BLaER1 (cell line): ENCODE data around the gene AKR1E2.

Source experiments
- H3K27ac ChIP-seq: shearing (Covaris generic); formaldehyde crosslinking; 2 replicates; pipeline ENCODE4 v1.8.1; 2022
- H3K27me3 ChIP-seq: shearing (Covaris generic); formaldehyde crosslinking; 2 replicates; pipeline ENCODE4 v1.8.1; 2022
- H3K36me3 ChIP-seq: shearing (Covaris generic); formaldehyde crosslinking; 2 replicates; pipeline ENCODE4 v1.8.1; 2022
- H3K4me1 ChIP-seq: shearing (Covaris generic); formaldehyde crosslinking; 2 replicates; pipeline ENCODE4 v1.8.1; 2022
- H3K4me2 ChIP-seq: shearing (Covaris generic); formaldehyde crosslinking; 2 replicates; pipeline ENCODE4 v1.8.1; 2022
- H3K4me3 ChIP-seq: shearing (Covaris generic); formaldehyde crosslinking; 2 replicates; pipeline ENCODE4 v1.8.1; 2022
- H3K9ac ChIP-seq: shearing (Covaris generic); formaldehyde crosslinking; 2 replicates; pipeline ENCODE4 v1.8.1; 2022
- H3K9me3 ChIP-seq: shearing (Covaris generic); formaldehyde crosslinking; 2 replicates; pipeline ENCODE4 v1.8.1; 2022
- H4K20me1 ChIP-seq: shearing (Covaris generic); formaldehyde crosslinking; 2 replicates; pipeline ENCODE4 v1.8.1; 2022
- Cebpa-rat ChIP-seq: shearing (Covaris generic); IDR thresholded peaks from 2 replicates; pipeline ENCODE4 v1.8.1; 2022

AKR1E2 gene

DNA sequence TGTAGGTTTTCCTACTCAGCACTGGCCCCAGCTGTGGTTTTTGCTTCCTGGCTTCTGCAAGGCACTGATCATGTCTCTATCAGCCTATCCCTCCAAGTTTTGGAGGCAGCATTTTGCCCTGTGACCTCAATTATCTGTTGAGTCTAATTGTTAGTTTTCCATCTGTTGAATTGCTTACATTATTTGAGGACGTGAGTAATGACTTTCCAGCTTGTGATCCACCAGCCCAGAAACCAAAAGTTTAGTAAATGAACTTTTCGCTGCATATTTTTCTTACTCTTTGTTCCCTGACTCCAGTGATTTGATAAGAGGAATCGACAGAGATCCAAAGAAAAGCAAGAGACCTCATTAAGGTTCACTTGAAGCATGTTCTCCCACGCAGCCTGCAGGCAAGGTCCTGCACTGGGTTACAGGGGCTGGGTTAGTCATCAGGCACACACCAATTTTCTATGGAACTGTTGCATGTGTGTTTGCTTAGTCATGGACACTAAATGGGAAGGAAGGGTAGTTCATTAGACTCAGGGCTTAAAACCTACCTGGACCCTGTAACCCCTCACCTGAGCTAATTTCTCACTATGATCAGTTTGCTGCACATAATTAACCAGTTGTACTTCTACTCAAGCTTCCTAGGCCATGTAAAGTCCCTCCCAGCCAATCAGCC, 57.2 kb downstream of the AKR1E2 start:
- Histone ChIP-seq H3K36me3 (peaks cover 27% of the 10 kb centered on the region), H3K27me3 (no peaks in the 10 kb centered on the region), H3K27ac (peak overlapping the region; percentile 25; the same call in 1 of the 2 replicates), H3K4me2 (peak overlapping the region; percentile 48), H4K20me1 (no peaks in the 10 kb centered on the region), H3K9ac (no peak overlapping the region), H3K9me3 (peaks cover 68% of the 10 kb centered on the region), H3K4me3 (no peak overlapping the region), H3K4me1 (peaks cover 56% of the 10 kb centered on the region)
- no peak for TF ChIP-seq Cebpa-rat

DNA sequence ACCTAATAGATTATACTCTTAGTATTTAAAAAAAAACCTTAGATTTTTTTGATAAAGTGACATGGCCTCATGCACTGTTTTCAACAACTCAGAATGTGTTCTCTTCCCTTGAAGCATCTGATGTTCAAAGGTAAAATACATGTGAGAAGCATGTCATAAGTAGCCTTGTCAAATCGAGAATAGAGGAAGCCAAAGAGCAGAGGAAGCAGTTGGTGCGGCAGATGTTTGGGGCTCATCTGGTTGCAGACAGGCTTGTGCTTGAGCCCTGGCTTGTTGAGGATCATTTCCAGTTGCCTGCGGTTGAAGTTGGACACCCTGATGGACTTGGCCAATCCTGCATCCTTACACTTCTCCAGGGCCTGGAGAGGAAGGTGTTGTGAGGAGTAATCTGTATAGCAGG, 59.2 kb downstream of the AKR1E2 start:
- H3K9me3 ChIP-seq = peaks cover 65% of the 10 kb centered on the region
- no peaks in the 10 kb centered on the region for H4K20me1 ChIP-seq
- TF ChIP-seq Cebpa-rat = no peak
- H3K27ac ChIP-seq = peak overlapping the region; percentile 98
- peaks cover 22% of the 10 kb centered on the region for H3K36me3 ChIP-seq
- H3K9ac ChIP-seq = no peak overlapping the region
- H3K4me3 ChIP-seq = peak overlapping the region; percentile 59; the same call in 1 of the 2 replicates
- H3K4me2 ChIP-seq = peak overlapping the region; percentile 92
- H3K4me1 ChIP-seq = peaks cover 62% of the 10 kb centered on the region
- no peaks in the 10 kb centered on the region for H3K27me3 ChIP-seq

DNA sequence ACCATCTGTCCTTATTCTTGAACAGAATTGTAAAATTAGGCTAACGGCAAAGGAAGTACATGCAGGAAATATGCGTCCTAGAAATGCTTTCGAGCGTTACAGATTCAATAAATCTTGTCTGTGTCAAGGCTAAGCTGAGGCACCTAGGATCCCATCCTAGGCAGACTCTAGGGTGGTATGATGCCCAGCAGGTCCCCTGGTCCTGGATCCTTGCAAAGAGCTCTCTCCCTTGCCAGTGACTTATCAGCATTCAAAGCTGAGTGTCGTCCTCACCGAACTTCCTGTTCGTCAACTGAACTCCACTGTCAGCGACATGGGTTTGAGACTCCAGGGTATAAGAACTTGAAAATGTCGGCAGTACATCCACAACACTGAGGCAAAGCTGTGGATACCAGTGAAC, 61.5 kb downstream of the AKR1E2 start:
- peaks cover 42% of the 10 kb centered on the region for H3K9me3 ChIP-seq
- peak overlapping the region; percentile 81 for H3K9ac ChIP-seq
- H3K4me1 ChIP-seq = peaks cover 59% of the 10 kb centered on the region
- peak overlapping the region; percentile 98 for H3K27ac ChIP-seq
- no peak for TF ChIP-seq Cebpa-rat
- peaks cover 15% of the 10 kb centered on the region; the same call in 1 of the 2 replicates for H3K36me3 ChIP-seq
- H4K20me1 ChIP-seq = no peaks in the 10 kb centered on the region
- H3K4me3 ChIP-seq = peak overlapping the region; percentile 59
- H3K4me2 ChIP-seq = peak overlapping the region; percentile 92
- H3K27me3 ChIP-seq = no peaks in the 10 kb centered on the region

DNA sequence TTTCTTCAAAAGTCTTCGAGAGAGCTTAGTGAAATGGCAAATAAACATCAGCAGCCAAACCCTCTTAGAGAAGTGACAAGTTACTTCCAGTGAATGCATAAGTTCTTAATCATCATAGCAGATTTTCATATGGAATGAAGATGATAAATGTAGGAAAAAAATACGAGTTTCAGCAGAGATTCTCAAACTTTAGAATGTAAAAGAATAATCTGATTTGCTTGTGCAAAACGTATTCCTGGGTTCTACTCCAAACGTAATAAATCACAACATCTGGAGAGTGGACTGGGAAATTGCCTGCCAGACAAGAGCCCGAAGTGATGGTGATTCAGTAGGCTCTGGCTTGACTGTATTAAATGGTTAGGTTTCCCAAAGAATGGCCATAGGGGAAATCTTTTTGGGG, 62.2 kb downstream of the AKR1E2 start:
- peaks cover 52% of the 10 kb centered on the region for H3K4me1 ChIP-seq
- H3K36me3 ChIP-seq = peaks cover 15% of the 10 kb centered on the region; the same call in 1 of the 2 replicates
- H3K4me2 ChIP-seq = peak overlapping the region; percentile 92
- 0 out of 2 replicates have a peak overlapping the region, but pooled peaks have one; percentile 59 for H3K4me3 ChIP-seq
- H4K20me1 ChIP-seq = no peaks in the 10 kb centered on the region
- no peaks in the 10 kb centered on the region for H3K27me3 ChIP-seq
- H3K9me3 ChIP-seq = peaks cover 37% of the 10 kb centered on the region
- no peak overlapping the region; the same call in 1 of the 2 replicates for H3K9ac ChIP-seq
- peak overlapping the region; percentile 98 for H3K27ac ChIP-seq
- no peak for TF ChIP-seq Cebpa-rat

DNA sequence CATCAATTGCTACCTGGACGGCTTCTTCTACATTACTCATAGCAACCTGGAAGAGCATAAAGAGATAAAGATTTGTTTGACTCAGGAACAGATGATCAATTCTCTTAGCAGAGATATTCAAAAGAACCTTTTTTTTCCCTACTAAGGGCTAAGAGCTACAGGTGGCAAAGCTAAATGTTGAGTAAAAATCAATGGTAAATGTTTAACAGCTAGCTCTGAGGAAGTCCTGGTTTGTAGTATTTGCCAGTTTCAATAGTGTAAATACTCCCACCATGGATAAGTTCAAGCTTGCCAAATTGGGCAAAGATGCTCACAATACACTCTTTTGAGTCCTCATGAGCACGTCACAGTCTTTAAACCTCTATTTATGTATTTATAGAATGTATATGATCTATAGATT, 64.0 kb downstream of the AKR1E2 start:
- no peaks in the 10 kb centered on the region for H4K20me1 ChIP-seq
- no peaks in the 10 kb centered on the region for H3K27me3 ChIP-seq
- no peak overlapping the region for H3K9ac ChIP-seq
- H3K9me3 ChIP-seq = peaks cover 28% of the 10 kb centered on the region
- H3K4me2 ChIP-seq = no peak overlapping the region
- no peak overlapping the region for H3K27ac ChIP-seq
- no peak overlapping the region for H3K4me3 ChIP-seq
- peaks cover 8% of the 10 kb centered on the region; the same call in 1 of the 2 replicates for H3K36me3 ChIP-seq
- no peak for TF ChIP-seq Cebpa-rat
- H3K4me1 ChIP-seq = peaks cover 38% of the 10 kb centered on the region

DNA sequence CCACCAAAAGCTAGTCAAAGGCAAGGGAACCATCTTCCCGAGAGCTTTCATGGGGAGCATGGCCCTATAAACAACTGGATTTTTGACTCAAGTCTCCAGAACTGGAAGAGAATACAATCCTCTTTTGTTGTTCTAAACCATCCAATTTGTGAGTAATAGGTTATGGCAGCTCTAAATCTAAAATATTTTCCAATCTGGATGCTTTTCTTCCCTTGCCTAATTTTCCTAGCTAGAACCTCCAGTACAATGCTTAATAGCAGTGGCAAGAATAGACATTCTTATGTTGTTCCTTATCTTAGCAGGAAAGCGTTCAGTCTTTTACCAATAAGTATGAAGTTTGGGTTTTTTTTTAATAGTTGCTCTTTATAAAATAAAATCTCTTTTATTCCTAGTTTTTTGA, 66.7 kb downstream of the AKR1E2 start:
- TF ChIP-seq Cebpa-rat = no peak
- peaks cover 11% of the 10 kb centered on the region for H3K4me1 ChIP-seq
- no peak overlapping the region for H3K4me2 ChIP-seq
- H3K9ac ChIP-seq = no peak overlapping the region
- no peak overlapping the region for H3K27ac ChIP-seq
- peaks cover 10% of the 10 kb centered on the region for H3K9me3 ChIP-seq
- H3K4me3 ChIP-seq = no peak overlapping the region
- no peaks in the 10 kb centered on the region for H3K36me3 ChIP-seq
- H3K27me3 ChIP-seq = no peaks in the 10 kb centered on the region
- no peaks in the 10 kb centered on the region for H4K20me1 ChIP-seq

DNA sequence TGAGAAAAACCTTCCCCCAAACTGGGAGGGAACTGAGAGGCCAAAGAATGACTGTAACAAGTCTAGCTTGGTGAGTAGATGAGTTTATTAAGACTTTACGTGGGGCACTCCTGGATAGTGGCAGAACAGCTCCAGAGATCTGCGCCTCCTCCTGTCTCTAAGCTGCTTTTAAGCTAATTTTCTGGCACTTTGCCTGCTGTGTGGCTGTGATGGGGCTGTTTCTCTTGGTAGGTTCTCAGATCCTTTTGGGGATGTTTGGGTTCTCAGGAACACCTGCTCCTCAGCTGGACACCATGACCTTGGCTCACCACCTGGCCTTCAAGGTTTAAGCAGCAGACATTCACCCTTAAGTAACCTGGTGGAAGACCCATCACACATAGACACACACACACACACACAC, 68.3 kb downstream of the AKR1E2 start:
- TF ChIP-seq Cebpa-rat = no peak
- H3K4me1 ChIP-seq = no peaks in the 10 kb centered on the region
- H3K4me2 ChIP-seq = no peak overlapping the region
- H3K9me3 ChIP-seq = no peaks in the 10 kb centered on the region
- no peaks in the 10 kb centered on the region for H3K27me3 ChIP-seq
- H3K27ac ChIP-seq = no peak overlapping the region
- no peaks in the 10 kb centered on the region for H4K20me1 ChIP-seq
- H3K9ac ChIP-seq = no peak overlapping the region
- H3K36me3 ChIP-seq = no peaks in the 10 kb centered on the region
- no peak overlapping the region for H3K4me3 ChIP-seq
